A673 (cell line): ENCODE measurements around the gene ATG13.

ENCODE experiments used
- CTCF ChIP-seq: fragments of 300-800, 200-600 bp; sonication (generic); conservative IDR thresholded peaks from 2 replicates; pipeline ENCODE4 v1.5.1; 2017; ENCODE audit warnings: low read depth, mild to moderate bottlenecking, antibody characterized with exemption, low read length, moderate library complexity, mixed read lengths
- EZH2 ChIP-seq: fragments of 200-600 bp; sonication (generic); IDR thresholded peaks from 2 replicates; pipeline ENCODE4 v1.6.1; 2017; ENCODE audit warnings: borderline replicate concordance, low read depth, mild to moderate bottlenecking, mixed read lengths, antibody characterized with exemption, low read length; ENCODE audit not compliant: poor library complexity, severe bottlenecking

GRCh38 chr11:46679241-46680163, 62.1 kb downstream of the ATG13 start:
- TF ChIP-seq CTCF (no peak), EZH2 (no peak)
